PC-3 (cell line): Measurements from ENCODE around the gene TEX2. TPM values are rescaled to one million over a fixed set of nuclear protein-coding genes. Genes with fewer than 3 reads are reported as not detected.

Experiments
- ATAC-seq: fragments of 200-7000 bp; cut with Tn5 transposase; 2 replicates; pipeline ENCODE4 v1.9.1; 2020; ENCODE audit warnings: mild to moderate bottlenecking, moderate library complexity
- BruUV-seq: library from RNA; stranded (reverse); fragments of 400-500 nt; replicated peaks from 2 replicates; lab custom pipeline; 2021; lab: Mats Ljungman, UMichigan
- CTCF ChIA-PET: fragments of 300-600 bp; sonication (Branson Sonifier 250); formaldehyde crosslinking; loops from one replicate; lab custom pipeline; 2022; ENCODE audit warnings: antibody characterized with exemption; lab: Charles Lee
- POLR2A ChIA-PET: fragments of 300-600 bp; sonication (Branson Sonifier 250); formaldehyde crosslinking; loops from one replicate; lab custom pipeline; 2022; ENCODE audit warnings: antibody characterized with exemption; ENCODE audit not compliant: unreplicated experiment; lab: Charles Lee
- DNase-seq: peaks from one replicate; pipeline ENCODE4 v3.0.0-alpha.2; 2015
- H2AFZ ChIP-seq: fragments of 300-600 bp; sonication (generic); 2 replicates; pipeline ENCODE4 v1.6.0; 2016; ENCODE audit warnings: antibody characterized with exemption, low read length
- H3F3A ChIP-seq: fragments of 300-600 bp; sonication (generic); one replicate; pipeline ENCODE4 v1.6.0; 2017; ENCODE audit warnings: antibody characterized with exemption, low read length, control low read depth, mild to moderate bottlenecking; ENCODE audit not compliant: unreplicated experiment
- H3K27ac ChIP-seq: fragments of 300-600 bp; sonication (generic); 2 replicates; pipeline ENCODE4 v1.5.1; 2016; ENCODE audit warnings: mild to moderate bottlenecking, low read length
- H3K27me3 ChIP-seq: fragments of 300-600 bp; sonication (generic); 2 replicates; pipeline ENCODE4 v1.6.1; 2016; ENCODE audit warnings: low read length, mixed read lengths
- H3K36me3 ChIP-seq: fragments of 300-600 bp; sonication (generic); 2 replicates; pipeline ENCODE4 v1.6.1; 2016; ENCODE audit warnings: low read depth, mixed run types, low read length, mixed read lengths
- H3K4me1 ChIP-seq: fragments of 300-600 bp; sonication (generic); 2 replicates; pipeline ENCODE4 v1.5.1; 2016; ENCODE audit warnings: low read length; ENCODE audit not compliant: insufficient read depth
- H3K4me2 ChIP-seq: fragments of 300-600 bp; sonication (generic); 2 replicates; pipeline ENCODE4 v1.6.0; 2016; ENCODE audit warnings: low read length
- H3K4me3 ChIP-seq: fragments of 300-600 bp; sonication (generic); 2 replicates; pipeline ENCODE4 v1.5.1; 2016; ENCODE audit warnings: mild to moderate bottlenecking, low read length, mixed read lengths
- H3K79me2 ChIP-seq: fragments of 300-600 bp; sonication (generic); 2 replicates; pipeline ENCODE4 v1.6.1; 2017; ENCODE audit warnings: low read length, mixed read lengths
- H3K9ac ChIP-seq: fragments of 300-600 bp; sonication (generic); 2 replicates; pipeline ENCODE4 v1.6.0; 2016; ENCODE audit warnings: mild to moderate bottlenecking, low read length
- H3K9me2 ChIP-seq: fragments of 300-600 bp; sonication (generic); replicated peaks from 2 replicates; pipeline ENCODE4 v1.6.1; 2016; ENCODE audit warnings: mixed run types, low read length, mixed read lengths
- H3K9me3 ChIP-seq: fragments of 300-600 bp; sonication (generic); 2 replicates; pipeline ENCODE4 v1.6.1; 2016; ENCODE audit warnings: low read length, mixed read lengths
- H4K20me1 ChIP-seq: fragments of 300-600 bp; sonication (generic); 2 replicates; pipeline ENCODE4 v1.6.1; 2016; ENCODE audit warnings: low read length, mixed read lengths
- CTCF ChIP-seq: fragments of 300-600 bp; sonication (generic); conservative IDR thresholded peaks from 2 replicates; pipeline ENCODE4 v1.5.1; 2017; ENCODE audit warnings: antibody characterized with exemption, low read depth, mild to moderate bottlenecking, low read length
- EZH2 ChIP-seq: fragments of 300-600 bp; sonication (generic); IDR thresholded peaks from one replicate; pipeline ENCODE4 v1.6.1; 2017; ENCODE audit warnings: antibody characterized with exemption, mild to moderate bottlenecking, low read length; ENCODE audit not compliant: unreplicated experiment
- EZH2phosphoT487 ChIP-seq: fragments of 300-600 bp; sonication (generic); IDR thresholded peaks from 2 replicates; pipeline ENCODE4 v1.6.1; 2018; ENCODE audit warnings: mild to moderate bottlenecking, antibody characterized with exemption, low read length, borderline replicate concordance
- intact Hi-C: fragments of 100-400 bp; cut with micrococcal nuclease; formaldehyde crosslinking; loops from 2 replicates; pipeline ENCODE4 v1.9.0; 2023
- total RNA-seq: library from RNA; depleted of rRNA; stranded (reverse); fragments of >200 nt; gene quantifications from 2 replicates; pipeline ENCODE4 v1.2.3, GENCODE V29; 2014

Gene TEX2
- total RNA-seq, 1 experiment from 2014 or later, result 44.2 TPM

GRCh38 chr17:64282753-64283080, 19.7 kb upstream of the TEX2 start:
- Histone ChIP-seq H3K4me3 (no peak overlapping the region), H3K4me2 (peak overlapping the region; percentile 37), H3K9ac (no peak overlapping the region), H3F3A (no peaks in the 10 kb centered on the region), H3K9me3 (no peaks in the 10 kb centered on the region), H3K36me3 (no peaks in the 10 kb centered on the region), H3K4me1 (peaks cover 14% of the 10 kb centered on the region), H3K27me3 (no peaks in the 10 kb centered on the region), H3K9me2 (no peaks in the 10 kb centered on the region), H2AFZ (peak overlapping the region; percentile 62), H3K27ac (no peak overlapping the region), H3K79me2 (no peaks in the 10 kb centered on the region), H4K20me1 (no peaks in the 10 kb centered on the region)
- ChIA-PET POLR2A (no interaction called here), CTCF (interaction anchor here (1.4 kb wide), 1 partner anchor 149 kb away, joined by 12 read pairs; no protein-coding TSS in a partner anchor)
- TF ChIP-seq EZH2 (no peak), CTCF (no peak), EZH2phosphoT487 (no peak)
- intact Hi-C loops, result loop anchor here (1.0 to 10.0 kb wide), 4 partner anchors 19 to 368 kb away; partner anchors contain the start of genes CSHL1, GH1 and TEX2
- no peak for ATAC-seq
- no TSS peak for BruUV-seq
- peak; percentile 25 for DNase-seq

GRCh38 chr17:64281962-64282752, 19.1 kb upstream of the TEX2 start:
- ATAC-seq (peak; percentile 38), DNase-seq (peak; percentile 85)
- POLR2A ChIA-PET, result no interaction called here
- Histone ChIP-seq H3K4me3 (peak overlapping the region; percentile 2; the same call in 1 of the 2 replicates), H3K27ac (no peak overlapping the region), H3K9me2 (no peaks in the 10 kb centered on the region), H3K9ac (no peak overlapping the region), H4K20me1 (no peaks in the 10 kb centered on the region), H3K4me1 (peaks cover 14% of the 10 kb centered on the region), H3K27me3 (no peaks in the 10 kb centered on the region), H3K9me3 (no peaks in the 10 kb centered on the region), H3K36me3 (no peaks in the 10 kb centered on the region), H3K4me2 (peak overlapping the region; percentile 37), H3F3A (no peaks in the 10 kb centered on the region), H3K79me2 (no peaks in the 10 kb centered on the region), H2AFZ (peak overlapping the region; percentile 62)
- intact Hi-C loops, result loop anchor here (1.0 to 10.0 kb wide), 4 partner anchors 19 to 367 kb away; partner anchors contain the start of genes CSHL1, GH1 and TEX2
- TF ChIP-seq EZH2phosphoT487, result no peak
- peak; percentile 95 for TF ChIP-seq CTCF
- no TSS peak for BruUV-seq
- CTCF ChIA-PET, result interaction anchor here (0.5 to 1.5 kb wide), 20 partner anchors 18 to 399 kb away, joined by 3 to 29 read pairs (median 5); no protein-coding TSS in a partner anchor
